HG02610 (cell line): ENCODE results near the gene UBC.
"Not testable (repeated sequence)": the region's sequence is repeated elsewhere in the genome, so short reads cannot be mapped to it uniquely, and the experiment has no call there.

Experiments used
- ATAC-seq: cut with Tn5 transposase; IDR thresholded peaks from one replicate; pipeline ENCODE4 v1.9.1; 2021; ENCODE audit warnings: mild to moderate bottlenecking, moderate library complexity; ENCODE audit not compliant: unreplicated experiment

UBC gene

GRCh38 chr12:124893792-124894516 lies 20.5 kb downstream of the UBC start:
- ATAC-seq, result peak; percentile 66

GRCh38 chr12:124888260-124888659 lies 26.2 kb downstream of the UBC start:
- no peak for ATAC-seq

- ATAC-seq, result not testable (repeated sequence)
Measured at GRCh38 chr12:124887766-124888165, 26.7 kb downstream of the UBC start.

- peak; percentile 86 for ATAC-seq
Measured at GRCh38 chr12:124884587-124885438, 29.6 kb downstream of the UBC start.

GRCh38 chr12:124883263-124884130 lies 31.0 kb downstream of the UBC start:
- no peak for ATAC-seq

- ATAC-seq, result no peak
Measured at GRCh38 chr12:124881123-124881522, 33.3 kb downstream of the UBC start.

GRCh38 chr12:124880335-124880734 lies 34.1 kb downstream of the UBC start:
- ATAC-seq, result not testable (repeated sequence)

- ATAC-seq, result no peak
Measured at GRCh38 chr12:124878795-124879516, 35.5 kb downstream of the UBC start.

- no peak for ATAC-seq
Measured at GRCh38 chr12:124877423-124877822, 37.0 kb downstream of the UBC start.

GRCh38 chr12:124876171-124876570 lies 38.3 kb downstream of the UBC start:
- no peak for ATAC-seq

- no peak for ATAC-seq
Measured at GRCh38 chr12:124875803-124876132, 38.7 kb downstream of the UBC start.

GRCh38 chr12:124874988-124875802 lies 39.3 kb downstream of the UBC start:
- ATAC-seq, result no peak

GRCh38 chr12:124874188-124874587 lies 40.3 kb downstream of the UBC start:
- no peak for ATAC-seq

- no peak for ATAC-seq
Measured at GRCh38 chr12:124872068-124872719, 42.3 kb downstream of the UBC start.

- no peak for ATAC-seq
Measured at GRCh38 chr12:124871297-124871696, 43.2 kb downstream of the UBC start.

GRCh38 chr12:124870515-124870914 lies 43.9 kb downstream of the UBC start:
- no peak for ATAC-seq

GRCh38 chr12:124869059-124869665 lies 45.3 kb downstream of the UBC start:
- ATAC-seq, result peak; percentile 60

GRCh38 chr12:124868252-124869058 lies 46.0 kb downstream of the UBC start:
- no peak for ATAC-seq
